Progenitor cell of endocrine pancreas (in vitro differentiated cells): ENCODE measurements around the gene ADAMTSL2. TPM values are rescaled to one million over a fixed set of nuclear protein-coding genes. Genes with fewer than 3 reads are reported as not detected.

Experiments used
- DNase-seq: peaks from one replicate; pipeline ENCODE4 v3.0.0; 2021; ENCODE audit warnings: low spot score; ENCODE audit not compliant: unreplicated experiment
- H3K27ac Mint-ChIP-seq: 2 replicates; pipeline ENCODE4 v1.8.0; 2021; ENCODE audit warnings: mild to moderate bottlenecking, moderate library complexity, mixed read lengths
- H3K27me3 Mint-ChIP-seq: 2 replicates; pipeline ENCODE4 v1.8.0; 2021; ENCODE audit warnings: mixed read lengths
- H3K36me3 Mint-ChIP-seq: 2 replicates; pipeline ENCODE4 v1.8.0; 2022; ENCODE audit warnings: mixed read lengths; ENCODE audit not compliant: insufficient read depth
- H3K4me1 Mint-ChIP-seq: 2 replicates; pipeline ENCODE4 v1.8.0; 2021; ENCODE audit warnings: low read depth, mixed read lengths
- H3K4me3 Mint-ChIP-seq: 2 replicates; pipeline ENCODE4 v1.8.0; 2021; ENCODE audit warnings: low read depth, mild to moderate bottlenecking, moderate library complexity, mixed read lengths
- H3K9me3 Mint-ChIP-seq: 2 replicates; pipeline ENCODE4 v1.8.0; 2021; ENCODE audit warnings: low read depth, mixed read lengths
- total RNA-seq: library from RNA; stranded (reverse); gene quantifications from 2 replicates; pipeline ENCODE4 v1.2.1, GENCODE V29; 2021
- TF ChIP-seq, protein P1 (sequence below): fragments of 200-600 bp; sonication (generic); IDR thresholded peaks from one replicate; pipeline ENCODE4 v1.5.0; 2021; ENCODE audit warnings: antibody characterized with exemption, mild to moderate bottlenecking; ENCODE audit not compliant: unreplicated experiment

Gene ADAMTSL2
- total RNA-seq, 1 donor from 2014 or later = 0.14 TPM

GRCh38 chr9:133489253-133490190 is 45.0 kb upstream of the ADAMTSL2 start:
- H3K4me3 Mint-ChIP-seq = no peak overlapping the region
- no peaks in the 10 kb centered on the region for H3K4me1 Mint-ChIP-seq
- no peak overlapping the region for H3K27ac Mint-ChIP-seq
- H3K27me3 Mint-ChIP-seq = peaks cover 6% of the 10 kb centered on the region
- no peaks in the 10 kb centered on the region for H3K9me3 Mint-ChIP-seq
- TF ChIP-seq, protein P1, sequence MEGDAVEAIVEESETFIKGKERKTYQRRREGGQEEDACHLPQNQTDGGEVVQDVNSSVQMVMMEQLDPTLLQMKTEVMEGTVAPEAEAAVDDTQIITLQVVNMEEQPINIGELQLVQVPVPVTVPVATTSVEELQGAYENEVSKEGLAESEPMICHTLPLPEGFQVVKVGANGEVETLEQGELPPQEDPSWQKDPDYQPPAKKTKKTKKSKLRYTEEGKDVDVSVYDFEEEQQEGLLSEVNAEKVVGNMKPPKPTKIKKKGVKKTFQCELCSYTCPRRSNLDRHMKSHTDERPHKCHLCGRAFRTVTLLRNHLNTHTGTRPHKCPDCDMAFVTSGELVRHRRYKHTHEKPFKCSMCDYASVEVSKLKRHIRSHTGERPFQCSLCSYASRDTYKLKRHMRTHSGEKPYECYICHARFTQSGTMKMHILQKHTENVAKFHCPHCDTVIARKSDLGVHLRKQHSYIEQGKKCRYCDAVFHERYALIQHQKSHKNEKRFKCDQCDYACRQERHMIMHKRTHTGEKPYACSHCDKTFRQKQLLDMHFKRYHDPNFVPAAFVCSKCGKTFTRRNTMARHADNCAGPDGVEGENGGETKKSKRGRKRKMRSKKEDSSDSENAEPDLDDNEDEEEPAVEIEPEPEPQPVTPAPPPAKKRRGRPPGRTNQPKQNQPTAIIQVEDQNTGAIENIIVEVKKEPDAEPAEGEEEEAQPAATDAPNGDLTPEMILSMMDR = no peak
- no peaks in the 10 kb centered on the region for H3K36me3 Mint-ChIP-seq
- no peak for DNase-seq

DNA sequence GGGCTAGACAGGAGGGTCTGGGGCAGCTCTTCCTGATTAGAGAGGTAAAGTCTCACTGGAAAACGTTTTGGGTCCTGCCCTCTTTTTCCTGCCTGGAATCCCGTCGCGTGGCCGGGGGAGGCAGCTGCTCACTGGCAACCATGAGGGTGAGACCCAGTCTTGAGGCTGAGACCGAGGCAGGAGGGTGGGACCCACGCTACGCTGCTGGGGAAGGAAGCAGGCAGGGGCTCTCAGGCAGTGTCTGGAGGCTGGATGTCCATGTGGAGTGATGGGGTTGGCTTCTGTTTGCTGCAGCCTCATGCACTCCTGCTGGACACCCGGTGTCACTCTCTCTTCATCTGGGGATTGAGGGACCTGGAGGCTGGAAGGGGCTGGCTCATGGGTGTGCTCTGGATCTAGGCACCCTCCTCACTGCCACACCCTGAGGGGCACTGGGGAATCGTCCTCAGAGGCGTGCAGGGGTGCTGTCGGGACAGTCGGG is 44.3 kb upstream of the ADAMTSL2 start:
- Mint-ChIP-seq H3K27ac (no peak overlapping the region), H3K36me3 (no peaks in the 10 kb centered on the region), H3K27me3 (peaks cover 6% of the 10 kb centered on the region), H3K4me1 (no peaks in the 10 kb centered on the region), H3K4me3 (no peak overlapping the region), H3K9me3 (no peaks in the 10 kb centered on the region)
- TF ChIP-seq, protein P1 = no peak
- DNase-seq = no peak

DNA sequence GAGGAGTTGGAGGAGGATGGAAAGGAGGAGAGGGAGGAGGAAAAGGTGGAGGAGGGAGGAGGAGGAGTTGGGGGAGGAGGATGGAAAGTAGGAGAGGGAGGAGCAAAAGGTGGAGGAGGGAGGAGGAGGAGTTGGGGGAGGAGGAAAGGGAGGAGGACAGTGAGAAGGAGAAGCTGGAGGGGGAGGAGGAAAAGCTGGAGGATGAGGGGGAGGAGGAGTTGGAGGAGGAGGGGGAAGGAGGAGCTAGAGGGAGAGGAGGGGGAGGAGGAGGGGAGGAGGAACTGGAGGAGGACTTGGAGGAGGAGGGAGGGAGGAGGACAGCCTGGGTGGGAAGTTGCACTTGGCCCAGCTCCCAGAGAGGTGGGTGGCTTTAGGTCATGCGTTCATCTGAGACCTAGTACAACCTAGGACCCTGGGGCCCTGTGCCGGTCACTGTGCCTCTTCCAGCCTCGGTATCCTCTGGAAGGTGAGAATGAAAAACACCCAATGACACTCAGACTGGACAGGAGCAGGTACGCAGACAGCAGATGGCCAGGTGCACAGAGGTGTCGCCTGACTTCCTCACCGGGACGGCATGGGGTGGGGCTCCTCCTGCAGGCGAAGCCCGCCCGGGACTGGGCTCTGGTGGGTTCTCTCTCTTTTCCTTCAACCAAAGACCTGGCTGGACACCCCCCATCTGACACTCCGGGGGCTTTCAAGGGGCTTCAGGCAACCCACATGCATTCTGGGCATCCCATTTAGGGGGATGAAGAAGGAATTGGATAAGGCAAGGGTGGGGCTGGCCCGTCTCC is 43.4 kb upstream of the ADAMTSL2 start:
- no peaks in the 10 kb centered on the region for H3K36me3 Mint-ChIP-seq
- no peak overlapping the region for H3K4me3 Mint-ChIP-seq
- no peaks in the 10 kb centered on the region for H3K4me1 Mint-ChIP-seq
- DNase-seq = no peak
- no peaks in the 10 kb centered on the region for H3K9me3 Mint-ChIP-seq
- H3K27ac Mint-ChIP-seq = no peak overlapping the region
- TF ChIP-seq, protein P1 = no peak
- peaks cover 6% of the 10 kb centered on the region for H3K27me3 Mint-ChIP-seq

- DNase-seq = no peak
- H3K9me3 Mint-ChIP-seq = no peaks in the 10 kb centered on the region
Measured at GRCh38 chr9:133491656-133491925, 42.9 kb upstream of the ADAMTSL2 start.

More at GRCh38 chr9:133491656-133491925, 42.9 kb upstream of the ADAMTSL2 start:
- H3K4me3 Mint-ChIP-seq = no peak overlapping the region
- H3K27me3 Mint-ChIP-seq = peaks cover 6% of the 10 kb centered on the region
- H3K36me3 Mint-ChIP-seq = no peaks in the 10 kb centered on the region
- TF ChIP-seq, protein P1 = no peak
- no peak overlapping the region for H3K27ac Mint-ChIP-seq
- H3K4me1 Mint-ChIP-seq = no peaks in the 10 kb centered on the region
